Activated CD8-positive, alpha-beta memory T cell treated with anti-CD3 and anti-CD28 coated beads for 1 hour (primary cell): Measurements from ENCODE around the gene THSD4.
"Not testable (repeated sequence)": the region's sequence is repeated elsewhere in the genome, so short reads cannot be mapped to it uniquely, and the experiment has no call there.

Experiments used
- DNase-seq, 2 donors: peaks; one replicate each; pipeline ENCODE4 v3.0.0-alpha.2; 2020; ENCODE audit warnings: low read depth in 1 of 2; ENCODE audit errors: extremely low read depth in 1 of 2

The THSD4 gene

DNA sequence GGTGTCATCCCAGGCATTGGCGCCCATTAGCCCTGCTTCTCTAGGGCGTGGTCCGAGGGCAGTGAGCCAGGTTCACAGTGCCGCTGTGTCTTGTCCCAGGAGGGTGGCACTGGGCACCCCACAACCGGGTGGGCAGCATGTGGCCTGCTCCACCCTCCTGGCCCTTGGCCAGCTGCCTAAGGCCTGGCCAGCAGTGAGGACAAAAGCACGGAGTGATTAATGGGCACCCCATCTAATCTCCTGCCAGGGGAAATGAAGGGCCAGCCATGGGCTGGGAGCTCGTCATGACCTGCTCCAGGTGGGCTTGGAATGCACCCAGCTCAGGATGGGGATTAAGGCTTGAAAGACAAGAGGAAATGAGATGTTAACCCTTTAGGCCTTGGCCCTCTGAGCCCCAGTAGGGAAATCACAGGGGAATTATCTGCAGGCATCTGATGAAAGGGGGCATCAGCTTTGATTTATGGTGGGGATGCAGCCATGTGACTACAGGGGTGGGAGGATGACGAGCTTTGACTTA lies 5.2 kb downstream of the THSD4 start:
- DNase-seq = no peak

DNA sequence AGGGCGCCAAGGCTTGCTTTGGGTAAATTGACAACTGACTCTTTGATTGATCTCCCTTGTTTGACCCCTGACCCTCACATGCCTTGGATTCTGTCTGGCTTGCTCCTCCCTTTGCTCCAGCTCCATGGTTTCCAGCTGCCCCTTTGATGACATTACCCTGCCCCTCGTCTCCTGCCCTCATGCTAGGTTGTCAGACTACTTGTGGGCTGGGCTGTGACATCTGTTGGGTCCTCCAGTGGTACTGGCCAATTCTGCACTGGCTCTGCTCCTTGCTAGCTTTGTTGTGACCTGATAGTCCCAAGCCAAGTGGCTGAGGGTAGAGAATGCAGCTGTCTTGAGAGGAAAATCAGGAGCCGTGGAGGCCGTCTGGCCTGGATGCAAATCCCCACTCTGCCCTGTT lies 6.2 kb downstream of the THSD4 start:
- no peak for DNase-seq

DNA sequence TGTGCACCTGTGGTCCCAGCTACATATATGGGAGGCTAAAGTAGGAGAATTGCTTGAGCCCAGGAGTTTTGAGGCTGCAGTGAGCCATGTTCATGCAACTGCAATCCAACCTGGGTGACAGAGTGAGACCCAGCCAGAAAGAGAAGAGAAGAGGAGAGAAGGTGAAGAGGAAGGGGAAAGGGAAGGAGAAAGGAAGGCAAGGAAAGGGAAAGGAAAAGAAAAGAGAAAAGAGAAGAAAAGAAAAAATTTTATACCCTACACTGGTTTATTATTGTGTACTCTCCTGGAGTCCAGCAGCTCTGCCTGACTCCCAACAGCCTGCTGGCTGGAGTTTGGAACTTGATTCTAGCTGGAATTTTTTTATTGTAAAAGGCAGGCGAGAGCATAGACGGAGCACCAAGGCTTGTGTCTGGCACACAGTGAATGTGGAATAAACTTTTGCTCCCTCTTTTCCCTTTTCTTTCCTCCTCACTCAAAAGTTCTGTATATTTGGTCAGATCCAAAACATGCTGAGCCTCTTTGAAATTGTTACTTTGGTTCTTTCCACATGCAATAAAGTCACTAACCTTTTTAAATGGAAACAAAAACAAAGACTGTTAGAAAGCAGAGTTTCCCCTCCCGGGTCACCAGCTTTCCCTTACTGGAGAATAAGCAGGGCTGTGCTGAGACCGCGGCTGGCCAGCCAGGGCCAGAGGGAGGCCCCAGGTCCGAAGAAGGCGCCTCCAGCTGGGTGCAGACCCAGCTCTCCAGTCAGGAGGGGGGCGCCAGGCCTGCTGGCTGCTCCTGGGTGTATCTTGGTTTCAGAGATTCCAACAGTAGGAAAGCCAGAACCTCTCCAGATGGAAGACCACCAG lies 9.9 kb downstream of the THSD4 start:
- no peak for DNase-seq

DNA sequence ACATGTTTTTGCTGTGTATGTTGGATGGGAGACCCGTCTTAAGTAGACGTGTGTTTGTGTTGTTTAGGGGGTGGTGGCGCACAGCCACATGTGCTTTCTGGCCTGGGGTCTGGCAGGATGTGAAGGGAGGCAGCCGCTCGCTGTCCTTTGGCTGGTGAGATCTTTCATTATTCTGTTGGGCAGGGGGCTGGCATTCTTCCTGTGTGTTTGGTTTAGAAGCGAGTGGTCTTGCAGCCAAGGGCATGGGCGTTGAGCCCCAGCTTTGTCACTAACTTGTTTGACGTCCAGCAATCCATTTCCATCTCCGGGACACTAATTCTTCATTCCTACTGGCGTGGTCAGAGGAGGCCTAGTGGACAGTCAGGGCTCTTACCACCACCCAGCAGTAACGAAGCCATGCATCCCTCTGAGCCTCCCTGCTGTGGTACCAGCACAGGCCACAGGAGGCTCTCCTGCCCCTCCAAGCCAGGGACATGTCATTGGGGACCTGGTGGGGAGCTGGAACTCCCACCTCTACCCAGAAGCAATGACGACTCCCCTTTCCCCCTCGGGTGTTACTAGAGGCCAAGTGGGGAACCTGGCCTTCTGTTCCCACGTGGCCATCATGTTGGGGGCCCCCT lies 10.7 kb downstream of the THSD4 start:
- no peak for DNase-seq

DNA sequence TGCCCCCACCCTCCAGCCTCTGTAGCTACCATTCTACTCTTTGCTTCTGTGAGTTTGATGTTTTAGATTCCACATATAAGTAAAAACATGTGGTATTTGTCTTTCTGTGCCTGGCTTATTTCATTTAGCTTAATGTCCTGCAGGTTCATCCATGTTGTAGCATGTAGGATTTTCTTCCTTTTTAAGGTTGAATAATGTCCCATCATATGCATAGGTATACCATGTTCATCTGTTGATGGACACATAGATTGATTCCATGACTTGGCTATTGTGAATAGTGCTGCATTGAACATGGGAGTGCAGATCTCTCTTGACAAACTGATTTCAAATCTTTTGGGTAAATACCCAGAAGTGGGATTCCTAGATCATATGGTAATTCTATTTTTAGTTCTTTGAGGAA lies 11.8 kb downstream of the THSD4 start:
- DNase-seq = no peak

DNA sequence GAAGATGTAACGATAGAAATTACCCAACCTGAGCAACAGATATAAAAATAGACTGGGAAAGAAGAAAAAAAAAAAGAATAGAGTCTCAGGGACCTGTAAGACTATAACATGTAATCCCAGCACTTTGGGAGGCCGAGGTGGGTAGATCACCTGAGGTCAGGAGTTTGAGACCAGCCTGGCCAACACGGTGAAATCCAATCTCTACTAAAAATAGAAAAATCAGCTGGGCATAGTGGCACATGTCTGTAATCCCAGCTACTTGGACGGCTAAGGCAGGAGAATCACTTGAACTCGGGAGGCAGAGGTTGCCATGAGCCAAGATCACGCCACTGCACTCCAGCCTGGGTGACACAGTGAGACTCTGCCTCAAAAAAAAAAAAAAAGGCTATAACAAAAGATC lies 12.9 kb downstream of the THSD4 start:
- DNase-seq = not testable (repeated sequence)

DNA sequence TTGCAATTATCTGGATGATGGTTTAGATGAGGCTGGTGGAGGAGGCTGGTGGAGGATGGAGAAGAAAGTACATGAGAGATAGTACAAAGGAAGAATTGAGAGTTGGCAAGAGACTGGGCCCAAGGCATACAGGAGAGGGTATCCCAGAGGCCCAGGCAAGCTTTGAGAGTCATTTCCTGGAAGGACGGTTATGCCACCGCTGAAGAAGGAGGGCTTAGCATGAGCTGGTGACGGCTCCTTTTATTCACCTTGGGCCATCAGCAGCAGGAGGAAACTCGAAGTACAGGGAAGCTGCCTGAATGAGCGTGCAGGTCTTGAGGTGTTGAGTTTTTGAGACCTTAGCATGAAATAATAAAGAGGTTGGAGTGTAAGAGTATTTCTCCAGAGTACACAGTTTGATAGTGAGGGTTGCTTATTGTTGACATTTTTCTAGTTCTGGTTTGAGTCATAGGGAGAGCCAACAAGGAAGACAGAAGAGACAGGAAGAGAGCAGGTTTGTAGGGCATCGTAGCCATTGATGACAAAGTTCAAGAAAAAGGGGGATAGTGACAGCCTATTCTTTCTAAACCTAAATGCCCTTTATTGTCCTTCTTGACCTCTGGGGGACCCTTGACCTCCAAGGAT lies 13.8 kb downstream of the THSD4 start:
- DNase-seq = no peak

DNA sequence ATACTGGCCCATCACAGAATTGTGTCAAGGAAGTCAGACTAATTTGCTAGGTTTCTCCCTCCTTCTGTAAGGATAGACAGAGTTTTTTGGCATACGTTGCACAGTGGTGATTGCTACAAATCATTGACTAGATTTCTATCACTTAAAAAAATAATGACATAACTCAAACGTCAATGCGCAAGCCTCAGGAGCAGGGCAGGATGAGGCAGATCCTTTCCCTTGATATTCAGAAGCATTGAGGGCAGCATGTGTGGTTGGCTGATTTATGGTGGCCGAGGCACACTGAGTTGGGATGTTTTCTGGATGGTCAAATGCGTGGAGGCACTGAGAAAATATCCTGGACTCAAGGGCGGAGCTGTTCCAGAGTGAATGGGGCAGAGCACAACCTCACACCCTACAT lies 14.4 kb downstream of the THSD4 start:
- DNase-seq = no peak

DNA sequence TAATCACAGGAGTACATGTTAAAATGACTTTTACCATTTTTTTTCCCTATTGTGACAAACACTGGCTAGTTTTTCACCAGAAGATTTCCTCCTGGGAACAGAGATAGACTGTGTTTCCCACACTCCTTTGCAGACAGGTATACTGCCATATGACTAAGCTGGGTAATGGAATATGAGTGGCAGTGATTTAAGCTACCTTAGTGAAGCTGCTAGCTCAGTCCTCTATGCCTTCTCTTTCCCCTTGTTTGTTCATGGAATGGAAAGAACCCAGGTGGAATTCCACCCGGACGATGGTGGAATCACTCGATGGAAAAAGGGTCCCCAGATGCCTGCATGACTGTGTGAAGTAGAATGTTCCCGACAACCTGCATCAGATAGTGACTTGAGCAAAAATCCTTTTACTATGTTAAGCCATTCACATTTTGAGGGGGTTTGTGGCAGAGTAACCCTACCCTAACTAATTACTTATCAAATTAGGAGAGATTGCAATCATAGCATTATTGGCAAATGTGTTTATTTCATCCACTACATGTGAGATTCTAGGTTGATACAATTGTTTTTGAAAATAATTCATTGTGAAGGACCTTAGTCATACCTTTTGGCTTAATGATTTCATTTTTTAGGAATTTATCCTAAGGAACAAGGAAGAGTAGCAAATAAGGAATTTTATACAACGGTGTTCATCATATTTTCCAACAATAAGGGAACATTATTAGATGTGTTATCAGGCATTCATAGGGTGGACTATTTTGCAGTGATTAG lies 16.5 kb downstream of the THSD4 start:
- DNase-seq = no peak

DNA sequence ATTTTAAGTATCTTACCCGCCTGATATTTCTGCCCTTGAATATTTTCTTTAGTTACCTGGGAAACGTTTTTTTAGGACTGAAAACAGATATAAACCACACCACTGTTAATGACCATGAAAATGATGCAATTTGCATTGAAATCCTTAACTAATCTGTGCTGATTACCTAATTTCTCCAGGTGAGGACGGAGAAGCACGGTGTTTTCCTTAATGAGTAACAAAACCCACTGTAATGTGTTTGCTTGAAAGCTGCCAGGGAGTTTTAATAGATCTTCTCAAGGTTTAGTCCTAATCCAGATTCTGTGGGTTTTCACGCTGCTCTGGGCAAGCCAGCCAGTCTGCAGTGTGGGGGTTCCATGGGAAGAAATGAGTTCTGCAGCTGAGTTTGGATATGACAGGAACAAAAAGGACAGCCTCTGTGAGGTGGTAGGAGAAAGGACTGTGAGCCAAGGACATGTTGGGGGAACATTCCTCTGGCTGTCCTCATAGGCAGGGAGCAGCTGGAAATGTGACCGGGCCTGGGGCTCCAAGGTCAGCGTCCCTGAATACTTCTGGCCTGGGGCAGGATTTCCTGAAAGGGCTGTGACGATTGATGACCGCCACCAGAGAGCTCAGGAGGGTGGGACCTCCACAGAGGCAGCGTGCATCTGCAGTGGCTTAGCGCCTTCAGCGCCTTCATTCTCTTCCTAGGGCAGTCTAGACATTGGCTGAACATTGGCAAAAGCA lies 18.6 kb downstream of the THSD4 start:
- no peak for DNase-seq

DNA sequence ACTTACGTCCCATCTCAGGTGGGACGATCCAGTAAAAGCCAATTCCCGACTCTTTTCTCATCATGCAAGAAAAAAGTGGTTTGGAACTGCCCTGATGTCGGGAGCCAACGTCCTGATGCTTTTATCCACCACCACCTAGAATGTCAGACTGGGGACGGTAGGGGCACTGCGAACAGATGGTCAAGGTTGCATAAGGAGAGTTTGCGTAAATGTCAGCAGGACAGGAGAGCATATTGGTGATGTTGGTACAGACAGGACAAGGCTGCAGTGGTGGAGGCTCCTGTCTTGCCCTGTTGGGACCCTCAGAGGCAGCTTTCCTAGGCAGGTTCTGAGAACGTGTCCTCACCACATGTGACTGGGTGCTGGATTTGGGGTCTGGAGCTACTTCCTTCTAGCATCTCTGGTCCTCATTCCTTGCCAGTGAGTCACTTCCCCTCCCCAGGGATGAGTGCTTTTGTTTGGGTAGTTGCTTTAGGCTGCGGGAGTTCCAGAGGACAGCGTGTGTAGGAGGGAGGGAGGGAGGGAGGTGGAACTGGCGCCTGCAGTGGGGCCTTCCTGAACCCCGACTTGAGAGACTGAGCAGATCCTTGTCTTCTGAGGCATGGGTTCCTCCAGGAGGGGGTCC lies 21.0 kb downstream of the THSD4 start:
- DNase-seq = no peak

DNA sequence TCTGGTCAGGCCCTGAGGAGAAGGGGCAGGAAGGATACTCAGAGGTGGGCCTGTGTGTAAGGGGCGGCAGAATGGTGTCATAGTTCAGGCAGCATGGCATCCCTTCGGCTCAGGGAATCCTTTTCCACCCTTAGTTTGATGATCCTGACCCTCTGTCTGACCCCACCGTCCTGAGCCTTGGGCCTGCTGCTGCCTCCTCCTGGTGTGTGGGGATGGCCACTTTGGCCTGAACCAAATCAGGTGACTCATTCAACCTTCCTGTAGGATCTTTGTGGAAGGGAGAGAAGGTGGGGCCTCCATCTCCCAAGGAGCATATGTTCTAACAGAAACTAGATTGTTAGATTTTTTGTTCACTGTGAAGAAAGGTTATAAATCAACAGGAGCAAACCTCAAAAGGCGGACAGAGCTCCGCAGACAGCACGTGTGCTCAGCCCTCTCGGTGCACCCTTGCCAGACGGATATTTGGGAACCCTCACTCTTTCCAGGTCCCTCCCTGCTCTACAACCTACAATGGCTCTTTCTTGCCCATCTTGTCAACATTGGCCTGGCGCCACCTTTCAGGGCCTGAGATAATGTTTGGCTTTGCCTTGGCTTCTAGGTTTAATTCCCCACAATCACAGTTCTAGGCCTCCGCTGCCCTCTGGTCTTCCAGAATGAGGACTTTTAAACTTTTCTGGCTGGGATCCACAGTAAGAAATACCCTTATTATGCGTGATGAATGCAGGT lies 21.7 kb downstream of the THSD4 start:
- no peak for DNase-seq

DNA sequence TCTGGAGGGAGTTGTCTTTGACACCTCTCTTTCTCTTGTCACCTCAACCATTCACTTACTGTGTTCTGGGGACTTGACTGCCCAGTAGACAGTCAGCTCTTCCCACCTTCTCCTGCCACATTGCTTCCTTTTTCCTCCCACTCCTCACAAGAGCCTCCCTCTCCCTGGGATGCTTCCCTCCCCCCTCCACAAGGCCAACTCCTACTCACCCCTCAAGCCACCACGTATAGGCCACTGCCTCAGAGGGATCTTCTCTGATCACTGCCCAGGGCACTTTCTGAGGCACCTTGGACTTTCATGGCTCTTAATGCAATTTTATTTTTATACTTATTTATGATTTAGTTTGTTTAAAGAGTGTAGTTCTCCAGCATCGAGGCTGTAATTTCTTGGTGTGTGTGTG lies 23.2 kb downstream of the THSD4 start:
- DNase-seq = no peak

DNA sequence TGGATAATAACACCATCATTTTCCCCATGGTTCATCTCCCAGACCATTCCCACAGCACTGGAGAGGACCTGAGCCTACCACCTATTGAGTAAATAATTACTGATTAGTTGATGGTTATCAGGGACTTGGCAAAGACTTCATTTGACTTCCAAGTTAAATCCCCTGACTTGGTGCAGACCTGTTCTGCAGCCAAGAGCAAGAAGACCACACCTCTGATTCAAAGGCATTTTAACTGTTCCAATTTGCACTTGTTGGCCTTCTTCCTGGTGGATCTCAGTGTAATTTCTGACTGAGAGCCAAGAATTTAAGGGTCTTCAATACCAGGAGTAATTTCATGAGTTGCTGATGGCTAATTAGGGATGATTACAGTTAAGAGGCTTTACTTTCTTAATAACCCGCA lies 24.0 kb downstream of the THSD4 start:
- no peak for DNase-seq

DNA sequence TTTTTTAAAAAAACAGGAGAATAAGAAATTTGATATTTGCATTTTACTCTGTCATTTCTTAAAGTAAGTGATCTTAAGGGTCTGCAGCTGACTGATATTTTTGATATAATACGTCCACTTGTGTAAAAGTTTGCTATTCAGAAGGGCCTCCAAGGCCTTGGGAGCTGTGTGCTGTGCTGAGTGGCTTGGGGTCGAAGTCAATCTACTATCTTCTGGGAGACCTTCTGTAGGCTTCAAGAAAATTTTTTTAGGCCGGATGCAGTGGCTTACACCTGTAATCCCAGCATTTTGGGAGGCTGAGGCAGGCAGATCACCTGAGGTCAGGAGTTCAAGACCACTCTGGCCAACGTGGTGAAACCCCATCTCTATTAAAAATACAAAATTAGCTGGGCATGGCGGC lies 26.3 kb downstream of the THSD4 start:
- DNase-seq = no peak

DNA sequence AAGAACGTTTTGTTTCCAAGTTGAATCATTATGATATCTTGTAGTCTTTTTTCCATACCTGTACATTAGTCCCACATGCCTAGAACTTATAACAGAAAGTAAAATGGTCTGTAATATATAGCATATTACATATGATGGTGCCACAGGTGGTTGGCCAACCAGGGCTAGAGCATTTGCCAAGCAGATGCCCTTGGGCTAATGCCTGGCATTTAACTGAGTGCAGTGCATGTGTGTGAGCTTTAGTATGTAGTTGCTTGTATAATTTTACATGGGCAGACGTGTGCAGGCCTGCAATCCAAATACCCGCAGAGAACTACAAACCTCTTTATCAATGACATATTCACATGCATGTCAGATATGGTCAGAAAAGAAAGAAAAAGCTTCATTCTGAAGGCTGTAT lies 27.5 kb downstream of the THSD4 start:
- DNase-seq = no peak

DNA sequence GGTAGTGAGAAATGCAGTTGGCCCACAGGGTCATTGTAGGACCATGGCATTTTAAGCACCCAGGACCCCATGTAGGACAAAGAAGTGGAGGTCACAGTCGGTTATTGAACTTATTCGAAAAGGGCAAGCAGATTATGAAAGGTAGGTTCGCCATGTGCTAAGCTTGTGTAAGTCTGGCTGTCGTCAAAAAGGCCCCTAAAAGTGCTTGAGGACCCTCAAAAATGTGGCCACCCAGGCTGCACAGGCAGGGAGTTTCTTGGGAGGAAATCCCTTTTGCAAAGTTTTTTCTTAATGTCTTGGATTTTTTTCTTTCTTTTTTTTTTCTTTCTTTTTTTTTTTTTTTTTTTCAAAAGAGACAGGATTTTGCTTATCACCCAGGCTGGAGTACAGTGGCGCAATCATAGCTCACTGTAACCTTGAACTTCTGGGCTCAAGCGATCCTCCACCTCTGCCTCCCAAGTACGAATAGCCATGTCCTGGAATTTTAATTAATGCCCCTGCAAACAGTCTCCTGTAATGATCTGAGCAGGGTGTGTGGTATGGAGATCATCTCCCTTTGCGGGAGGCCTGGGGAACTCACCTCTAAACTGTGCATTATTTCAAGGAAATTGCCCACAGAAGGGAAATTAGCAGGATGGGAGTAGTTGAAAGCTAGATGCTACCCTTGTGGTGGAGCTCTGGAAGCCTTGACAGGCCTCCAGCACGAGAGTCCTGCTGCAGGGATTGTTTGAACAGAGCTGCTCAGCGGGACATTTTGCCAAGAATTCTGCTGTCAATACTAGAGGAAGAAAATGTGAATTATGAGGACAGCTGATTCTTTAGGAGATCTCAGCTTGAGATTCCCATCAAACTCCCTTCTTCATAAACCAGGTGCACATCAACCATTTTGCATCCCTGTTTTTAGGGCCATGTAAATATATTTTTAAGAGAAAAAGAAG lies 28.4 kb downstream of the THSD4 start:
- no peak for DNase-seq

DNA sequence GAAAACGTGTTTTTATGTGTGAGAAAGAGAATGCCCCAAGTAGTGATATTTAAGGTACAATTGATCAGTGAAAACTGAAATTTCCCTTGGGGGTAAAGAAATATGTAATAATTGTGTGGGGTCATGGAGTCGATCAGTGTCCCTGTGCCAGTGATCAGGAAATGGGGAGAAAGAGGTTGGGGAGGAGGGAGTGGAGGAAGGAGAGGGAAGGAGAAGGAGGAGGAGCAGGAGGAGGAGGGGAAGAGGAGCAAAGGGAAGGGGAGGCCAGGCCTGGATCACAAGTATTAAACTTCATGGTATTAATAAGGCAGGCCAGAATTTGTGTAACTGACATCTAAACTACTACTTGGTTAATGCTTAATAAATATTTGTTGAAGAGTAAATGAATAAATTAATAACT lies 30.4 kb downstream of the THSD4 start:
- no peak for DNase-seq
